NCI-H2081 treated with DMSO at 0.1 percent for 48 hours (cell line): ENCODE data around the gene SP6.

ENCODE experiments used
- DNase-seq: peaks from one replicate; lab custom pipeline; 2025; lab: John Stamatoyannopoulos, UW

The SP6 gene

DNA sequence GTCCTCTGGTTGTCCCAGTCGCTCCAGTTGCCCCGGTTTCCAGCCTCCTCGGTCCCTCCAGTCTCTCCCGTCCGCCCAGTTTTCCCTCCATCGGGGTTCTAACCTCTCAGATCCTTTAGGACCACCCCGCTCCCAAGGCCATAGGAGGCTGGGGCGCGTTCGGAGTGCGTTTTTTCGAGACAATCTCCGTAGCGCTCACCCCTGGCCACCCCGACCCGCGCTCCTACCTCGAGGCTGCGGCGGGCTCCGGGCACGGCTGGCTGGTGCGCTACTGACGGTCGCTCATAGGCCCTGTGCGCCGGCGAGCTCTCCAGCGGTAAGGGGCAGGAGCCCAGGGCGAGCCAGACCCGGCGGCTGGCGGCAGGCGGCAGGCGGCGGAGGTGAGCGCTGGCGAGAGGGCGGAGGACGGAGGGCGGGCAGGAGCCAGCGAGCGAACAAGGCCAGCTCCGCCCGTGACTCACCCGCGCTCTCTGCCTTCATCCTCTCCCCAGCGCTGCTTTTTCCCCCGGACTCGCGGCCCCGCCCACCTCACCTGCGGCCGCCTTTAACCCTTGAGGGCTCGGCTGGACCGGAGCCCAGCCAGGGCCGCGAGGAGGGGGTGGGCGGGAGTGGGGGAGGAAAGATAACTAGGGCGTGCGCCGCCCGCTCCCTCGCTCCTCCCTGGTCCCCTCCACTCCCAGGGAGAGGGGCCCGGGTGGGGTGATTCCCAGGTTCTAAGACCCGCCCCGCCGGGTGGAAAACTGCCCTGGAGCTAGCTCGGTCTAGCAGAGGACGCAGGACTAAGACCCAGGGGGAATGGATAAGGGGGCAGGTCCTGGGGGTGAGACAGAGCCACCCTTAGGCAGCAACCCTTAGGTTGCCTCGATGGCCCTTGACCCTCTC, at the start of gene SP6:
Gene SP6, minus strand, starts transcription at position 472 of the 882 bp plus-strand sequence. CDS start 2,734 bp downstream, outside the sequence.
- peak; percentile 29 for DNase-seq

DNA sequence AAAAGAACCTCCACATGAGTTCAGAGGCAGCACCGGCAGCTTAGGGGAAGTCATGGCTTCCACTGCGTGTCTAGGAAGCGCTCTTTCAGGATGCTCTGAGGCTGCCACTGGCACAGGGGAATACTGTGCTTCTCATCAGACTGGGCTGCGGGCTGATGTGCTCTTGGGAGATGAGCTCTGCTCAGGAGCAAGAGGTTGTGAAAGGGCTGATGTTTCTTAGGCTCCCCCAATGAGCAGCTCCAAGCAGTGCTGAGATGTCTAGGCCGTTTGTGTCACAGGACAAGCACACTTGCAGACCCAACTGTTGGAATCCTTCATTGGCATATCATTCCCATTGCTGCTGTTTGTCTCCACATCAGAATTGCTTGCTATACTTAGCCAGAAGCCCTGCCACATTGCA, 48.7 kb upstream of the SP6 start:
- no peak for DNase-seq

- no peak for DNase-seq
Measured at GRCh38 chr17:47898241-47898640, 47.3 kb upstream of the SP6 start.

DNA sequence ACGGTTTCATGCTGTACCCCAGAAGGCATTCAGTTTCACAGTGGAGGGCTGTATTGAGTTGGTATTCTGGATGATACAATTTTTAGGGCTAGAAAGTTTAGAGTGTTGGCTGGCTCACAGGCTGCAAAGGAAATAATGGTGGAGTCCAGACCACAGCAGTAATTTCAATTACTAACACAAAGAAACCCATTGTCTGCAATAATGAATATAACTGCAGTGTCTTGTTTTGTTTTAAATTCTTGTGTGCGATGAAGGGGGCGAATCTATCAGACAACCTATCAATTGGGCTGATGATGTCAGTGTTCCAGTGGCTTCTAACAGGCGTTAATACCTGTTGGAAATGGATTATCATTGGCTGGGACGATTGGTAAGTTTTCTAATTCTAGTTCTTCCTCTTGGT, 46.6 kb upstream of the SP6 start:
- no peak for DNase-seq

- no peak for DNase-seq
Measured at GRCh38 chr17:47896672-47897490, 45.9 kb upstream of the SP6 start.

DNA sequence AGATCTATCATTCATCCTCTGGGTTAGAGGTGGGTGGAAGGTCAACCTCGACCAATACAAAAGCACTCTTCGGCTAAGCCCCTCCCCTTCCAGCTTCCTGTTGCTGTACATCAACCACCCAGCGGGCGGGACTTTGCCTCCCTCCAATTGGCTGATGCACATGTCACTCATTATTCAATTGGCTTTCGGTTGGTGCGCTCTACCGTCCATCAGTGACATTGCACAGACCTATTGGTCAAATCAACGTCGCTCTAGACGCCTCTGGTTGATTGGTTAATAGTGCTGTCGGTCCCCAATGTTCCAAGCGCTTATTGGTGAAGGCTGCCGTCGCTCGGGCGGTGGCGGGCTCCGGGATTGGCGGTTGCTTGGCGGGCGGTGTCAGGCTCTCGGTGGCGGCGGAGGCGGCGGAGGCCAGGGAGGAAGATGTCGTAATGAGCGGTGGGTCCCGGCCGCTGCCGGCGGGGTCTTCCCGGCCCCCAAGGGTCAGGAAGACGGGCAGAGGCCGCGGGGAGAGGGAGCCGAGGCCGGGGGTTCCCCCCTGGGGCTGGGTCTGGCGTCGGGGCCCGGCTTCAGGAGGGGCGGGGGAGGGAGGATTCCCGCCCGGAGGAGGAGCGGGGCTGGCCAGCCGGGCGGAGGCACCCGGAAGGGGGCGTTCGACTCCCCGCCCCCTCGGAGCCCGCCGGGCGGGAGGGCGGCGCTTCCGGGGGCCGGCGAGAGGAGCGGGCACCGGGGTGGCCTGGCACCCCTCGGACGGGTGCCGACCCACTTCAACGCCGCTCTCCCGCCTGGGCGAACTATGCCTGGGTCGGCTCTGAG, 45.1 kb upstream of the SP6 start, which contains the start of gene SP2:
Gene SP2, plus strand, starts transcription at position 381 of the 816 bp plus-strand sequence. Its CDS starts 51 bp downstream, at position 432.
- peak; percentile 100 for DNase-seq

GRCh38 chr17:47895347-47895855, 44.4 kb upstream of the SP6 start:
- DNase-seq = no peak

- no peak for DNase-seq
Measured at GRCh38 chr17:47894498-47895346, 43.8 kb upstream of the SP6 start.

DNA sequence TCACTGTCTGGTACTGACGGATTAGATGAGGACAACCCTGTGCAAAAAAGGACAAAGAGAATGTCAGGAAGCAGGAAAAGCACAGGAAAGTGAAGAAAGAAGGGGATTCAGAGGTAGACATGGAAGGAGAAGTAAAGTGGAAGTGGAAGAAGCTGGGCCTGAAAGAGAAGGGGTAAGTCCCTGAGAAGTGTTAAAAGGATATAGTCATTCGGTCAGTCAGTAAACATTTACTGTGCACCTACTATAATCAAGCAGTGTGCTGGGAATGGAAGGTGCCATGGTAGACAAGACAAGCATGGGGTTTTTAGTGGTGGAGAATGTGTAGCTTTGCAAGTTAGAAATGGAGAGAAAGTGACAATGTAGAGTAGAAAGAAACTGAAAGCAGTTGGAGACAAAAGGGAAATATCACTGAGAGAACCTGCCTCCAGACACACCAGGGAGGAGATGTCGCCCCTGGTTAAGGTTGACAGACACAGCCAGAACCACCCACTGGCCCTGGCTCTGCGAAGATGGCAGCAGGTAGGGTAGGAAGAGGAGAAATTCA, 40.7 kb upstream of the SP6 start:
- no peak for DNase-seq

DNA sequence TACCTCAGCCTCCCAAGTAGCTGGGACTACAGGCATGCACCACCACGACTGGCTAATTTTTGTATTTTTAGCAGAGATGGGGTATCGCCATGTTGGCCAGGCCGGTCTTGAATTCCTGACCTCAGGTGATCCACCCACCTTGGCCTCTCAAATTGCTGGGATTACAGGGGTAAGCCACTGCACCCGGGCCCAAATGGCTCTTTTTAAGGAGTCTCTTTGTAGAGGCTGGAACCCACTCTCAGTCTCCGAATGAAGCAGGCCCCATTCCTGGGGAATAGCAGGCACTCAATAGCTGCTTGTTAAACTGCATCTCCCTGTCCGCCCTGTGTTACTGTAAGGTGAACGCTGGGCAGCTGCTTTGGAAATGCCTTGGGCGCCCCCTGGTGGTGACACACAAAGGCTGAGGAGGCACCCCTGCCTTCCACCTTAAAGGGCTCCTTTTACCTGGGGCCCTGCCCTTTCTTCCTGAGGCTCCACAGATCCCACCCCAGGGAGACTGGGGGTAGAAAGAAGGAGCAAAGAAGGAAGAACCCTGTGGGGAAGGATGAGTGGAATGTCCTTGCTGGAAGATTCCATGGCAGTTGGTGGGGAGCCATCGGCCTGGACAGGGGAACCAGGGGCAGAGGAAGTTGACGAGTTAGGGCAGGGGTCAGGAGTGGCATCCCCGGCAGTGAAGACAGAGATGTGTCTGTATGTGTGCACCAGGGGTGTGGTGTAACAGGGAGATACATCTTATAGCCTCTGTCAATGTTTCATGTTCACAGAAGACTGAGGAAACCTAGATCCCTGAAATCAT, 39.0 kb upstream of the SP6 start:
- DNase-seq = peak; percentile 73

GRCh38 chr17:47888293-47888692, 37.3 kb upstream of the SP6 start:
- DNase-seq = no peak

GRCh38 chr17:47884905-47885730, 34.2 kb upstream of the SP6 start:
- no peak for DNase-seq

DNA sequence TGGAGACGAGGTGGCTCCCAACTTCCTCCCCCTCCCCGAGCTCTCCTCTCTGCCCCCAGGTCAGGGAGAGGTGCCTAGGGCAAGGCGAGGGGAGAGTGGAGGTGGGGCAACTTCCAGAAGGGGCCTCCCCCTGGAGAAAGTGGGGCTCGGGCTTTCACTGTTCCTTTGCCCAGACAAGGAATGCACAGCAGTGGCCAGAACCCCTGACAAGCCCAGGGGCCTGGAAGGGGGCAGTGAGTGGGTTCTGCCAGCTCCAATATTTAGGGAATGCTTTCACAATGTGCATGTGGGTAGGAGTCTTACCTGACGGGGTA, 33.4 kb upstream of the SP6 start:
- DNase-seq = no peak

DNA sequence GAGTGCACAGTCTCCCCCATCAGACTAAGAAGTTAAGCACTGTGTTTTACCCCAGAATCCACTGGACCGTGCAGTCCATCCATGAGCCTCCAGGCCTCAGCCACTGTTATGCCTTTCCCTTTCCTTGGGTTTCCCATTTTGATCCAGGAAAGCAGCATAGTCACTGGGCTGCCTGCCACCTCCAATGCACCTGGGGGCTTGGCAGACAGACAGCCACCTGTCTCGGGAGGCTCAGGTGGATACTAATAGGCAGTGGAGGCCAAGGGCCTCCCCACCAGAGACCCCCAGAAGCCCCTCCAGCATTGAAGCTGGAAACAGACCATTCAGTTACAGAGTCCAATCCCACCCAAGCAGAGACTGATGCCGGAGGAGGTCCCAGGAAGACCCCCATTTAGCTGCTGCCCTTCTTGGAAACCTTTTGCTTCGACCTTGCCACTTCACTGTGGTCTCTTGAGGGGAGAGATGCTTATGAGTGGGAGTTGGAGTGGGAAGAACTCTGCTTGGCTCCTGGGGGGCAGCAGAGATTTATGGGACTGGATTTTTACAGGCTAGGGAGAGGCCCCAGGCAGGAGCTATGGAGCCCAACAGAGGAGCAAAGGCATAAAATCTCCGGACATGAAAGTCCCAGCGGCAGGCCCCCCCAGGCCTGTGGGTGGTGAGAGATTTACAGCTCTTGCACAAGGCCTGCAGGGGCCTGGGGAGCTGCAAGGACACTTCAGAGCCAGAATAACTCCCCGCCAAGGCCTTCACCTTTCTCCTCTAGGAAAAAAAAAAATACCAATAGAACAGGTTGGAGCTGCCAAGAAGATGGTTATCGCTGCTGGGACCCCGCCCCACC, 32.8 kb upstream of the SP6 start:
- DNase-seq = no peak

DNA sequence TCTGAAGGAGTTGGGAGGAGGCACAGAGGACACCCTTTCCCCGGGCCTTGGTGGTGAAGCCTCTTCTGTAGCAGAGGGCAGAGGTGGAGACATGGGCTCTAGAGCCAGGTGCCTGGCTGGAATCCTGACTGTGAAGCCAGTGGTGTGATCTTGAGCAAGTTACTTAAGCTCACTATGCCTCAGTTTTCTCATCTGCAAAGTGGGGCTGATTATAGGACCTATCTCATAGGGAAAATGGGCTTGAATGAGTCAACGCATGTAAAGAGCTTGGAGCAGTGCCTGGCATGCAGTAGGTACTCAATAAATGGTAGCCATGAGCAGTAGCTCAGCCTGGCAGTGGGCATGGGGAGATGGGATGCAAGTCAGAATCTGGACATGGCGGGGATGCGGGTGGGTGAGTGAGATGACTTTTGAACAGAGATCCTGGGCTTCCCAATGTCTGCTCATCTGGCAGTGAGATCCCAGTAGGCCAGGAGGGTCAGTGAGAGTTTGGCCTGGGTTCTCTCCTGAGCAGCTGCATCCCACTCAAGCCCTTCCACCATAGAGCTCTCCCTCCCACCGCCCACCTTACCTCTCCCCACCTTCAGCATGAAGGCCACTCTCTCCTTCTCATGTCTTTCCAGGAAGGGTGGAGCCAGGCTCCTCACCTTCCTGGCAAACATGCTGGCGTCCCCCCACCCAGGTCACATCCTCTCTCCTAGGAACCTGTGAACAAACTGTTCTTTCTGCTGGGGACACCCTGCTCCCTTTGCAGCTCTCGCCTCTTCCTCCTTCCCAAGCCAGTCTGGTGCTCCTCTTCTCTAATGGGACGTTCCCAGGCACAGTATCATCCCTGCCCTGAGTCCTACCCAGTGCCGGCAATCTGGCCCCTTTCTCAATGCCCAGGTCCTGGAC, 32.0 kb upstream of the SP6 start:
- DNase-seq = no peak

- DNase-seq = no peak
Measured at GRCh38 chr17:47882247-47882646, 31.3 kb upstream of the SP6 start.
